8988T (cell line): Measurements from ENCODE around the gene NEUROG2.
"Not testable (repeated sequence)": the region's sequence is repeated elsewhere in the genome, so short reads cannot be mapped to it uniquely, and the experiment has no call there.

Experiments
- DNase-seq: peaks from one replicate; pipeline ENCODE4 v3.0.0; 2011

NEUROG2 gene

GRCh38 chr4:112516066-112516470 lies at the start of gene NEUROG2:
Gene NEUROG2 (minus strand): TSS chr4:112516180. CDS start chr4:112515475, 705 bp downstream.
- no peak for DNase-seq

- no peak for DNase-seq
Measured at GRCh38 chr4:112564706-112565270, 48.8 kb upstream of the NEUROG2 start.

GRCh38 chr4:112563431-112564200 lies 47.6 kb upstream of the NEUROG2 start:
- DNase-seq: no peak

- DNase-seq: no peak
Measured at GRCh38 chr4:112562254-112562879, 46.4 kb upstream of the NEUROG2 start.

- DNase-seq: no peak
Measured at GRCh38 chr4:112560084-112560483, 44.1 kb upstream of the NEUROG2 start.

- no peak for DNase-seq
Measured at GRCh38 chr4:112559053-112559452, 43.1 kb upstream of the NEUROG2 start.

- DNase-seq: no peak
Measured at GRCh38 chr4:112557676-112558411, 41.9 kb upstream of the NEUROG2 start.

GRCh38 chr4:112554271-112554670 lies 38.3 kb upstream of the NEUROG2 start:
- not testable (repeated sequence) for DNase-seq

- no peak for DNase-seq
Measured at GRCh38 chr4:112552668-112553067, 36.7 kb upstream of the NEUROG2 start.

- DNase-seq: no peak
Measured at GRCh38 chr4:112550728-112551127, 34.7 kb upstream of the NEUROG2 start.

- DNase-seq: no peak
Measured at GRCh38 chr4:112546476-112546875, 30.5 kb upstream of the NEUROG2 start.

- no peak for DNase-seq
Measured at GRCh38 chr4:112545346-112545745, 29.4 kb upstream of the NEUROG2 start.

GRCh38 chr4:112540695-112541094 lies 24.7 kb upstream of the NEUROG2 start:
- no peak for DNase-seq

GRCh38 chr4:112536123-112536522 lies 20.1 kb upstream of the NEUROG2 start:
- DNase-seq: no peak

GRCh38 chr4:112532267-112532666 lies 16.3 kb upstream of the NEUROG2 start:
- DNase-seq: no peak

GRCh38 chr4:112531146-112531545 lies 15.2 kb upstream of the NEUROG2 start:
- DNase-seq: no peak

GRCh38 chr4:112526061-112526460 lies 10.1 kb upstream of the NEUROG2 start:
- no peak for DNase-seq

- DNase-seq: no peak
Measured at GRCh38 chr4:112523764-112524505, 8.0 kb upstream of the NEUROG2 start.

GRCh38 chr4:112523008-112523721 lies 7.2 kb upstream of the NEUROG2 start:
- DNase-seq: no peak

GRCh38 chr4:112522431-112522830 lies 6.5 kb upstream of the NEUROG2 start:
- DNase-seq: not testable (repeated sequence)

- DNase-seq: no peak
Measured at GRCh38 chr4:112521123-112522023, 5.4 kb upstream of the NEUROG2 start.
